Esophagus (tissue), 2 donors: ENCODE measurements around the gene DHX35. TPM values are rescaled to one million over a fixed set of nuclear protein-coding genes. Genes with fewer than 3 reads are reported as not detected.

ENCODE experiments used
- H3K27ac ChIP-seq, 2 donors: one replicate each; pipeline ENCODE4 v1.5.1; 2013; ENCODE audit warnings: low read depth in 2 of 2, mild to moderate bottlenecking in 2 of 2, inconsistent platforms in 1 of 2, low read length in 1 of 2, moderate library complexity in 1 of 2
- H3K27me3 ChIP-seq, 2 donors: one replicate each; pipeline ENCODE4 v1.6.1; 2013; ENCODE audit warnings: low read length in 2 of 2, control low read depth in 1 of 2, mild to moderate bottlenecking in 1 of 2; ENCODE audit not compliant: insufficient read depth in 2 of 2, control insufficient read depth in 1 of 2
- H3K36me3 ChIP-seq, 2 donors: one replicate each; pipeline ENCODE4 v1.6.1; 2013; ENCODE audit warnings: low read length in 1 of 2; ENCODE audit not compliant: control insufficient read depth in 2 of 2, insufficient read depth in 2 of 2
- H3K4me1 ChIP-seq, 2 donors: one replicate each; pipeline ENCODE4 v1.6.1; 2013; ENCODE audit warnings: low read length in 1 of 2; ENCODE audit not compliant: control insufficient read depth in 2 of 2, insufficient read depth in 2 of 2
- H3K4me3 ChIP-seq, 2 donors: one replicate each; pipeline ENCODE4 v1.5.1; 2013; ENCODE audit warnings: low read length in 2 of 2, mild to moderate bottlenecking in 2 of 2, low read depth in 1 of 2, moderate library complexity in 1 of 2
- H3K9me3 ChIP-seq, 2 donors: one replicate each; pipeline ENCODE4 v1.6.1; 2013; ENCODE audit warnings: mild to moderate bottlenecking in 2 of 2, low read depth in 1 of 2, low read length in 1 of 2, moderate library complexity in 1 of 2; ENCODE audit not compliant: control insufficient read depth in 2 of 2, insufficient read depth in 1 of 2
- WGBS, 2 donors: extraction: QIAGEN DNeasy Blood & Tissue Kit; methylation state at CpG; one replicate each; pipeline ENCODE4 v1.1.7; 2013; 5-methylcytosine and 5-hydroxymethylcytosine counted together
- polyA plus RNA-seq, 2 donors: library from polyadenylated mRNA; stranded (reverse); fragments of 200-250 nt; gene quantifications; one replicate each; pipeline ENCODE4 v1.2.3, GENCODE V29; 2013
- donor health status: healthy with polysubstance abuse.
- donor health status: Bipolar disorder and iron deficiency.

The DHX35 gene
- polyA plus RNA-seq, 2 donors, result 6.5 to 9.6 TPM

DNA sequence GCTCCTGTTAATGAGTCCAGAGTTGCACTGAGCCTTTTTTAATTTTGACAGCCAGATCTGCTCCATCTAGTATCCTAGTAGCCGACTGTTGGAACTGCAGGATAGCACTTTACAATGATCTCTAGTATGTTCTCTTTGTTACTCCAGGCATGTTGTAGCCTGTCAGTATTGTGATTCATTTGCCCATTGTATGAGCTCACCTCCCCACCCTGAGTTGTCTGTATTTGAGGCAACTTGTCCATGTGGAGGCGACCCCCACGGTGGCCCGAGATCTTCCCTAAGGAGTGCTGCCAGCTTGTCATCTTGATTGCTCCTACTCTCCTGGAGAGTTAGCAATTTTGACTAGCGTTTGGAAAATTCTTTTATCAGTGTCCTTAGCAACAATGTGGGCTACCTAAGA is 67.2 kb downstream of the DHX35 start:
- H3K36me3 ChIP-seq, result peaks cover 3 to 11% of the 10 kb centered on the region in 2 donors
- 45 to 61% methylated on average over 5 of the region's 5 CpGs for WGBS, 2 donors
- peaks cover 0 to 2% of the 10 kb centered on the region in 2 donors for H3K4me1 ChIP-seq
- no peaks in the 10 kb centered on the region for H3K9me3 ChIP-seq
- peak overlapping the region; percentile 65 to 68 for H3K27ac ChIP-seq
- no peak overlapping the region for H3K4me3 ChIP-seq
- H3K27me3 ChIP-seq, result no peaks in the 10 kb centered on the region

DNA sequence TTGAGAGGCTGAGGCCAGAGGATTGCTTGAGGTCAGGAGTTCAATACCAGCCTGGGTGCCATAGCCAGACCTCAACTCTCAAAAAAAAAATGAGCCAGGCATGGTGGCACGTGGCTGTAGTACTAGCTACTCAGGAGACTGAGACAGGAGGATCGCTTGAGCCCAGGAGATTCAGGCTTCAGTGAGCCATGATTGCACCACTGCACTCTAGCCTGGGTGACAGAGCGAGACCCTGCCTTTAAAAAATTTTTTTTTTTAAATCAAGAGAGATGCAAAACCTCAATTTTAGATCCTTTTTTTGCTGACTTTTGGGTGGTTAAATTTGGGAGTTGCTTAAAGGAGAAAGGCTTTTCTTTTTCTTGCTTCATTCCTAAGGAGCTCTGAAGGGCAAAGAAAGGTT is 70.9 kb downstream of the DHX35 start:
- no peak overlapping the region for H3K27ac ChIP-seq
- H3K9me3 ChIP-seq, result no peaks in the 10 kb centered on the region
- peaks cover 0 to 14% of the 10 kb centered on the region in 2 donors for H3K36me3 ChIP-seq
- peaks cover 0 to 2% of the 10 kb centered on the region in 2 donors for H3K4me1 ChIP-seq
- no peak overlapping the region for H3K4me3 ChIP-seq
- WGBS, 2 donors, result 91 to 93% methylated on average over 3 of the region's 3 CpGs
- H3K27me3 ChIP-seq, result no peaks in the 10 kb centered on the region

DNA sequence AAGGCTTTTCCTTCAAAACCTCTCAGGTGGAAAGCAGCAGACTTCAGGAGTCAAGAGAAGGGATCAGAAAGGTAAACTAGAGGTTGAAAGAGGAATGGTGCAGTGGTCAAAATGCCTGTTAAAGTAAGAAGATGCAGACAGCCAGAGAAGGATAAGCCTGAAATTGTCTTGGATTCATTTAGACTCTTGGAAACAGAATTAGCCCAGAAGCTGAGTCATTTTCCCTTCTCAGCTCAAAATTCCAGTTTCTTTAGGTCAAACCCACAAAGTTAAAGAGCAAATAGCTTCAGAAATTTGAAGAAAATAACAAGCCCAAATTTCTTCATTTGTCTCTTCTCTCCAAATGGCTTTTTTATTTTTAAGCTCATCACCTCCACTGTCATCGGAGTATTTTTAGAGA is 73.9 kb downstream of the DHX35 start:
- no peaks in the 10 kb centered on the region for H3K4me1 ChIP-seq
- H3K27me3 ChIP-seq, result no peaks in the 10 kb centered on the region
- WGBS, 2 donors, result 86 to 95% methylated on average over 1 of the region's 1 CpG
- no peaks in the 10 kb centered on the region for H3K9me3 ChIP-seq
- H3K36me3 ChIP-seq, result peaks cover 8 to 37% of the 10 kb centered on the region in 2 donors
- H3K27ac ChIP-seq, result peak overlapping the region; percentile 45 to 58
- no peak overlapping the region for H3K4me3 ChIP-seq

DNA sequence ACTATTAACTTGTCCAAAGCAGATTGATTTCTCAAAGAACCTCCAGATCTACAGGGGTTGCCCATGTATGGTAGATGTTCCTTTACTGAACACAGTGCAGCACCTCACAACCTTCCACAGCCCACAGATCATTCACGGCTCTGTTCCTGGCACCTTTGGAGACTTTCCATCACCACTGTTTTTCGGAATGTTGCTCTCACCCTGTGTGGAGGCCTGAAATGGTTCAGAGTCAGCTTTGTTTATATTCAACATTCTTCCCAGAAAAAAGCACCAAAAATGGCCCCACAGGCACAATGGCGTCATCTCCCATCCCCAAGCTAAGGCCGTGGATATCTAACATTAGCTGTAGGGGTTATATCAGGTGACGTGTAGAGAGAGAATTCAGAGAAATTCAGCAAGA is 74.7 kb downstream of the DHX35 start:
- H3K9me3 ChIP-seq, result no peaks in the 10 kb centered on the region
- WGBS, 2 donors, result 81 to 88% methylated on average over 5 of the region's 5 CpGs
- peaks cover 8 to 35% of the 10 kb centered on the region in 2 donors for H3K36me3 ChIP-seq
- no peak overlapping the region for H3K27ac ChIP-seq
- no peaks in the 10 kb centered on the region for H3K27me3 ChIP-seq
- no peaks in the 10 kb centered on the region for H3K4me1 ChIP-seq
- no peak overlapping the region for H3K4me3 ChIP-seq

DNA sequence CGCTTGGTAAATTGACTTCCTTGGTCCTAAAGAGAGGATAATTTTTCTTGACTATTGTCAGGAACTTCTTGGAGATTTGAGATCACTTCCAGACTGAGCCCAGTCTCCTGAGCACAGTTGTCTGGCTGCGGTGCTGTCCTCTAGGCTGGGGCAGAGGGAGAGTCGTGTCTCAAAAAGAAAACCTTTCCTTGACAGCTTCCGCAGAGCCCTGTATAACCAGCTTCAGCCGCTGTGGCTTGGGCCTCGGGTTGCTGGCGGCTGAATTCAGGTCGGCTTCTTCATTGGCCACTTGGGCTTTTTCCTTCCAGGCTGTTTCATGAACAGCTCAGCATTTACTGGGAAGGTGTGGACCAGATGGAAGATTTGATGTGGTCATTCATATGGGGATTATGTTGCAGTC is 75.9 kb downstream of the DHX35 start:
- Histone ChIP-seq H3K4me1 (peaks cover 5% of the 10 kb centered on the region in 2 donors), H3K27me3 (no peaks in the 10 kb centered on the region), H3K36me3 (peaks cover 8 to 39% of the 10 kb centered on the region in 2 donors), H3K27ac (no peak overlapping the region), H3K9me3 (peaks cover 0 to under 1% of the 10 kb centered on the region in 2 donors), H3K4me3 (no peak overlapping the region)
- WGBS, 2 donors, result 97% methylated on average over 8 of the region's 8 CpGs

DNA sequence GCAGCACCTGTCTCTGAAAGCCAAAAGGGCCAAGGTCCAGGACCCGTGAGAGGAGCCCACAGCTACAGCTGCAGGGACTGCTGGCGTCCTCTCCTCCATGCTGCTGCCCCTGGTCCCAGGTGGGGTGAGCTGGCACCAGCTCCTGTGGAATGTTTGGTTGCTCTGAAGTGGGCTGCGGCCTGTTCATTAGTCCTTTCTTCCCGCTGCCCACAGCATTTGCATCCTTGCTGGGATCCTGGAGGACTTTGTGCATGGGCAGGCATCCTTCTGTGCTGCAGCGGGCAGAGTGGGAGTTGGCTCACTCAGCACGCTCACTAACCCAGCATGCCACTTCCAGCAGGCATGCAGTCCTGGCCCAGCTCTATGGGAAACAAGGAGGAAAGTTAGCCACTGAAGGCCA is 76.4 kb downstream of the DHX35 start:
- H3K27me3 ChIP-seq, result no peaks in the 10 kb centered on the region
- 92 to 95% methylated on average over 6 of the region's 6 CpGs for WGBS, 2 donors
- H3K27ac ChIP-seq, result no peak overlapping the region
- peaks cover 8 to 40% of the 10 kb centered on the region in 2 donors for H3K36me3 ChIP-seq
- H3K9me3 ChIP-seq, result peaks cover 0 to 3% of the 10 kb centered on the region in 2 donors
- H3K4me3 ChIP-seq, result no peak overlapping the region
- peaks cover 6 to 7% of the 10 kb centered on the region in 2 donors for H3K4me1 ChIP-seq

DNA sequence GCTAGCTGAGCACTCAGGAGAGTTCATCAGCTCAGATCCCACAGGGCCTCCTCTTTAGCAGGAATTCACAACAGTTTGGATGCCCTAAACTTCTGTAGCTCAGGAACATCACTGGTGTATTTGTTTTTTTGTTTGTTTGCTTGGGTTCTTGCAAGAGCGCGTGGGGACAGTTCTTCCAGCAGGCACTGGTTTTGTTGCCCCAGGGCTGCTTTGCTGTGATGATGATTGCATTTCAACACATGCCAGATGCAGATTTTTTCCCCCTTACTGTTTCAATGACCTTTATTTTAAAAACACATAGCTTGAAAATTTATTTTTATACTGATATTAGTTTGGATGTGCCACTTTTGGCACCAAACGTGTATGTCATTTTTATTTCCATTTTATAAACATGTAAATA is 77.1 kb downstream of the DHX35 start:
- H3K36me3 ChIP-seq, result peaks cover 8 to 40% of the 10 kb centered on the region in 2 donors
- H3K4me3 ChIP-seq, result no peak overlapping the region
- H3K9me3 ChIP-seq, result peaks cover 0 to 3% of the 10 kb centered on the region in 2 donors
- H3K4me1 ChIP-seq, result peaks cover 6 to 7% of the 10 kb centered on the region in 2 donors
- WGBS, 2 donors, result 86% methylated on average over 3 of the region's 3 CpGs
- H3K27ac ChIP-seq, result no peak overlapping the region
- no peaks in the 10 kb centered on the region for H3K27me3 ChIP-seq

DNA sequence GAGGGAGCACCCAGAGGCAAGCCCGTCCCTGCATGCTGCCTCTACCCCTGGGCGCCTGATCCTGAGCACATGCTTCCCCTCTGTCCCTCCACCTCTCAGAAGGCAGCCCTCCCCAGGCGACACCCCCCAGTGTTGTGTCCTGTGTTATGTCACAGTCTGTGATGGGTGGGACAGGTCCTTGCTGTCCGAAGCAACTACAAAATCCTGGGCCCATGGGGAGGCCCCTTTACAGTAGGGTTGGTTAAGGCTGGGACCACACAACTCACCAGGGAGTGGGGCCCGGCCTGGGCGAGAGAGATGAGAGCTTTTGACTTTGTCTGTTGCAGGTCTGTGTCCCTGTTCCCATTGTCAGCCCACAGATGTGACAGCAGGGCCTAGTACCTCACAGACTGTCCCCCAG is 78.0 kb downstream of the DHX35 start:
- Histone ChIP-seq H3K36me3 (peaks cover 8 to 40% of the 10 kb centered on the region in 2 donors), H3K4me3 (no peak overlapping the region), H3K4me1 (peaks cover 6 to 7% of the 10 kb centered on the region in 2 donors), H3K9me3 (peaks cover 0 to 3% of the 10 kb centered on the region in 2 donors), H3K27me3 (no peaks in the 10 kb centered on the region), H3K27ac (peak overlapping the region in 1 of 2 donors; percentile 27)
- 94 to 95% methylated on average over 6 of the region's 6 CpGs for WGBS, 2 donors

DNA sequence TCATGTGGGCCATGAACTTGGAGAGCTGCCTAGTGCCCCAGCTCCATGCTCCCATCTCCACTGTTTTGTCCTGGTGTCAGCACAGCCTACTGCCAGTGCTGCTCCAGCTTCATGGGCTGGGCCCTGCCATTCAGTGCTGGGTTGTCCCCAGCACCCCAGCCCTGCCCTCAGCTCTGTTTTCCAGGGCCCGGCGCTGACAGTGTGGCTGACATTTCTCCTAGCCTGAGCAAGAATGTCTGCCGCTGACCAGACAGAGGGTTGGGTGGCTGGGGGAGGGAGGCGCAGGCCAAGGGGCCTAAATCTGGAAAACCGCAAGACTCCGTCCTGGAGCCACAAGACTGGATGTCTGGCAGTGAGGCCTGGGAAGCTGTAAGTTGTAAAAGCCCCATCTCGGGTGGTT is 78.9 kb downstream of the DHX35 start:
- Histone ChIP-seq H3K27ac (peak overlapping the region in 1 of 2 donors; percentile 11), H3K27me3 (no peaks in the 10 kb centered on the region), H3K36me3 (peaks cover 8 to 40% of the 10 kb centered on the region in 2 donors), H3K9me3 (peaks cover 0 to 3% of the 10 kb centered on the region in 2 donors), H3K4me3 (no peak overlapping the region), H3K4me1 (peaks cover 6 to 7% of the 10 kb centered on the region in 2 donors)
- 93 to 95% methylated on average over 7 of the region's 7 CpGs for WGBS, 2 donors
